Renal pelvis (tissue), 4 donors: ENCODE measurements around the gene C19orf85. TPM values are rescaled to one million over a fixed set of nuclear protein-coding genes. Genes with fewer than 3 reads are reported as not detected.

Experiments used
- DNase-seq: peaks from one replicate; pipeline ENCODE4 v3.0.0-alpha.2; 2013
- polyA plus RNA-seq, 3 donors: library from polyadenylated mRNA; unstranded; fragments of 120-200 nt; gene quantifications; one replicate each; pipeline ENCODE4 v1.2.1, GENCODE V29; 2013; ENCODE audit not compliant: insufficient read length in 3 of 3

C19orf85 gene
- polyA plus RNA-seq, 3 donors = not detected

- no peak for DNase-seq
These were observed 13.4 kb upstream of the C19orf85 start for GRCh38 chr19:55477905-55478304.

DNA sequence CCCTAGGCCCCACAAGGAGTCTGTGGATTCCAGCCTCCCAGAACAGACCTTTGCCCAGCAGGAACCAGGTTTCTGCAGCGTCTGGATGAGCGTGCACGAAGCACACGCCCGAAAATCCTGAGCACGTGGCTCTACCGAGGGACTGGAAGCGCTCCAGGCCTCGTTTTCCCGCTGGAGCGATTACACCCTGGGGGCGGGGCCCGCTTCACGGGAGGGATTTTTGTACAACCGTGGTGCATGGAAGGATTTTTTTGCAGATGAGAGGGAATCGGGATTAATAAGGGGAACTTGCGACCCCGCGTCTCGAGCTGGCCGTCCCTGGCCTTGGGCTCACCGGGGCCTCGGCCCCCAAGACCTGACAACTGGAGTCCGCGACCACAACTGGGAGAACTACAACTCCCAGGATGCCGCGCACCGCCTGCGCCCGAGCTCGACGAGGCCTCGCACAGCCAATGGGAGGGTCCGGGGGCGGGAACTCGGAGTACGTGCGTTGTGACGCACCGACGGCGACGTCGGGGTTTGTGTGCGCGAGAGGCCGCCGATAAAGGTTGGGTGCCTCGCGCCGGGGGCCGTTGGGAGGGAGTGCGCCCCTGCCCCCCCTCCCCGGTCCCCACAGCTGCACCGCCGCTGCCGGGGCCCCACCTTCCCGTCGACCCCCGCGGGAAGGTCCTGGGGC, 11.7 kb upstream of the C19orf85 start, which contains the start of gene ZNF628:
Gene ZNF628 (plus strand): TSS at position 518 of the 676 bp plus-strand sequence. CDS start 3,294 bp downstream, outside the sequence.
- peak; percentile 99 for DNase-seq

DNA sequence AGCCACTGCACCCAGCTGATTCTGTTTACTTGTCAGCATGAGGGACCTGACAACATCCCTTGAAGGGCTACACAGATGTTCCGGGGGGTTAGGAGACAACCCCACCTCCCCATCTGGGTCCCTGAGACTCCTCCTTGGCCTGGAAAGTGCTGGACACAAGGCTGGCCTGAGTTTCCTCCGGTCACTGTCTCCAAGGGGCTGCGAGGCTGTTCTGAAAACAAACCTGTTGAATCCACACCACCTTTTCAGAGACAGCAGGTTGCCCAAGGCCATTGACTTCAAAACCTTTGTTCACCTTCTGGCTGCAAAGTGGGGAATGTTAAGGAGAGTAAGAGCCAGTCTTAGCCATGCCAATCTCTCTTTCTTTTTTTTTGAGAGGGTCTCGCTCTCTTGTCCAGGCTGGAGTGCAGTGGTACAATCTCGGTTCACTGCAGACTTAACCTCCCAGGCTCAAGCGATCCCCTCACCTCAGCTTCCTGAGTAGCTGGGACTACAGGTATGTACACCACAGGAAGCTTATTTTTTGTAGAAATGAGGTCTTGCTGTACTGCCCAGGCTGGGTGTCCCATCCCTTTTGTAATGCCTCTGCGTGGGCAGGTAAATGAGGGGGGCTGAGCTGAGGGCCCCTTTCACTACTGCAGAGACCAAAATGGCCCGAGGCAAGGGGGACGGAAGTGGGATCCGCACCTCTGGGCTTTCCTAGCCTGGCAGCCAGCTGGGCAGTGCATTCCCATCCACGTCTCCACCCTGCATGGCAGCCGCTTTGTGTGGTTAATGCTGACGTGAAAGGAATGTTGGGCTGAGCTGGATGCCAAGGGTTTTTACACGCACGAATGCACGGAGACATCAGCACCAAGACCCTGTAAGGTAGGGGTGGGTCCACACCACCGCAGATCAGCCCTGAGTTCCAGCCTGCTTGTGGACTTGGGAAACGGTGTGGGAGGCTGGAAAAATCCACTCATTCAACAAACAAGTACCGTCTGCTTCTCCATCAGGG, 10.0 kb upstream of the C19orf85 start:
- DNase-seq = peak; percentile 69

DNA sequence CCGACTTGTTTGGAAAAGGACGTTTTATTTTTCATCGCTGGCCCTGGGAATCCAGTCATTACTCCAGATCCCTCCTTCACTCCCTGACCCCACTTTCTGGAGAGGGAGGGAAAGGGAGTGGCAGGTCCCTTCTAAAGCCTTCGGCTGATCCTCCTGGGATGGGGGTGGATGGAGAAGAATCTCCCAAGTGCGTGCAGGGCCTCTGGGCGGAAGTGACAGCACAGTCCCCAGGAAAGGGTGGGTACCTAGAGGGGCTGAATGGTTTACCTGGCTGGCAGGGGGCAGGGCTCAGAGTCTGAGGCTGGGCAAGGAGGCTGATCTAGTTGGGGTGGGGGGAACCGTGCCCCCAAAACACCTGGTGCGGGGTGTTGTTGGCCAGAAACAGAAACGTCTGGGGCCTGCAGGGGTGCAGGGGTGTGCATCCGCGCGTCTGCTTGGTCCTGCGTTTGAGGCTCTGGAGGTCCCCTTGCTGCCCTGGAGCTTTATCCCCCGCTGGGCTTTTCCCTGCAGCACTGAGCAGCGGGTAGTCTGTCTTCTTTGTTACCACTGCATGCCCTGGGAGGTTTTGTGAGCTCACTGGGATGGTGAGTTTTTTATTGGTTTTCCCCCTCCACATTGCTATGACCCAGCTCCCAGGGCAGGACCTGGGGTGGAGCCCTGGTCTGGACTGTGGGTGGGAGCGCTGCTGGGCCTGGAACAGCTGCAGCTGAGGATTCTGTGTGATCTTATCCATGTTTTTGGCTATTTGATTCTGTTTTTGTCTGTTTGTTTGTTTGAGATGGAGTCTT, 8.9 kb upstream of the C19orf85 start:
- DNase-seq = no peak

DNA sequence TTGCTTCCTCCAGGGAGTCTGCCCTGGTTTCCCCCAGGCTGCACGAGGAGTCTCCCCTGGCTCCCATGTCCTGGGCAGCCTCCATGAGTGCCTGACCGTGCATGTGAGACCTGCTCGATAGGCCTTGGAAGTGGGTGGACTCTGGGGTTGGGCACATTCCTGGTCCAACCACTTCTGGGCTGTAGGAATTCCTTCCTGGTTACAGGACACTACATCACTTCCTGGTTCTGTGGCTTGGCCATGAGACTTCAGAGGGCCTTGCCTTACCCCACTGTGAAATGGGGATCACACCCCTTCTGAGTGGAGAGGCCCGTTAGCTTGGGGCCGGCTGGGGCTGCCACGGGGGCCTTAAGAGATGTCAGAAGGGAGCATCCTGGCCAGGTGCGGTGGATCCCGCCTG, 7.9 kb upstream of the C19orf85 start:
- DNase-seq = no peak

DNA sequence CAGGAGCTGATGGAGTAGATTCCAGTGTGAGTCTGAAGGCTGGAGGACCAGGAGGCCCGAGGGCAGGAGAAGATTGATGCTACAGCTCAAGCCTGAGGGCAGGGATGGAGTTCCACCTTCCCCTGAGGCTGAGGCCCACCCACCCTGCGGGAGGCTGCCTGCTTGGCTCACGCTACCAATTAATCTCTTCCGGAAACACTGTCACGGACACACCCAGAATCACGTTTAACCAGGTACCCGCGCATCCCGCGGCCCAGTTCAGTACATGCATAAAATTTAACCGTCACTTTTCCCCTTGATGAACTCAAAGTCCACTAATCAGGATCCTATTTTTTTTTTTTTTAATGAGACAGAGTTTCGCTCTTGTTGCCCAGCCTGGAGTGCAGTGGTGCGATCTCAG, 6.7 kb upstream of the C19orf85 start:
- DNase-seq = no peak

DNA sequence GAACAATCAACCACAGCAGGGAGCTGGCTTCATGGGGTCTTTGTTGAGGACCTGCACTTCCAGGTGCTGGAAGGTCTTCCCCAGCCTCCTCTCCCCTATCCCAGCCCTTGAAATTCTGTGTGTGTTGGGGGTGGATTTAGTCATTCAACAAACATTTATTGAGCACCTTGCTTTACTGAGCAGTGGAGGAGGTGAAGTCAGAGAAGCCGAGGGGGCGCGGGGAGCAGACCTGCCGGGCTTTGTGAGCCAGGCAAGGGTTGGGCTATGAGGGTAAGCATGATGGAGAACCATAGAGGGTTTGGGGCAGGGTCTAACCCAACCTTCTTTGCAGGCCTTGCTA, 3.5 kb upstream of the C19orf85 start:
- DNase-seq = no peak

DNA sequence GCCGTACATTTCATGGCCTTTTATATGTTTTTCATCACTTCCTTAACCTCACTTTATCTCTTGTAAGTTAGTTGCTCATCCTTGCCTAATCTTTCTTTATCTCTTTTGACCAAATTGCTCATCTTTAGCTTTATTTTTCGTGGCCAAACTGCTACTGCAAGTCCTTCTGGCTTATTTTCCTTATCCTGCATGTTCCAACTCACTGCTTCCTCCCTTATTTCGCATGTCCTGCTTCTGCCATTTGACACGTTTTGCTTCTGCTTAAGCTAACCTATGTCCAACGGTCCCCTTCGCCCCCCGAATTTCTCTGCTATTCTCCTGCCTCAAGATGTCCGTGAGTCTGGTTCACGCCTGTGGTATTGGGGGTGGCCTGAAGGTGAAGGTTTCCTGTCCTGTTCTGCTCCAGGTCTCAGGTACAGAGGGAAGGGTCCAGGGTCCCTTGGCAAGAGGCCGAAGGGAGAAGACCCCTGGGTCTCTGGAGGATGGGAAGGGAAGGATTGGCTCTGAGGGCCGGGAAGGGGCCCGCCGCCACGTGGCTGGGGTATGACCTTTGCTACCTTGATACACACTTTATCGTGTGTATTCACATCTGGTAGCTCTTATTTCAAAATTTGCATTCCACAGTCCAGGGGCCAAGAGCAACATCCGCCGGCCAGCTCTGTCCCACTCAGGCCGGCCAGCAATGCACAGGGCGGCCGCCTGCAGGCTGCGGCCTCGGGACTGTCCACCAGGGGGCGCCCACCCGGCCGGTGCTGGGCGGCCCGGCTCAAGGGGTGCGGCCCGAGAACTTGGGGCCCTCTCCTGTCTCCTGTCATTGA, 2.9 kb upstream of the C19orf85 start:
- DNase-seq = no peak

DNA sequence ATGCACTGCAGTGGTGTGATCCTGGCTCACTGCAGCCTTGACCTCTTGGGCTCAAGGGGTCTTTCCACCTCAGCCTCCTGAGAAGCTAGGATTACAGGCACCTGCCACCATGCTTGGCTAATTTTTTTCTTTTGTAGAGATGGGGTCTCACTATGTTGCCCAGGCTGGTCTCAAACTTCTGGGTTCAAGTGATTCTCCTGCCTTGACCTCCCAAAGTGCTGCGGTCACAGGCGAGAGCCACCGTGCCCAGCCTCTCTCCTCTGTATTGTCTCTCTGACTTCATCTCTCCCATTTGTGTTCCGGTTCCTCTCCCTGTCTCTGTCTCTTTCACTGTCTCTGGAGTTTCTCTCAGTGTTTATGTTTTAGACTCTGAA, 1.7 kb upstream of the C19orf85 start:
- no peak for DNase-seq

DNA sequence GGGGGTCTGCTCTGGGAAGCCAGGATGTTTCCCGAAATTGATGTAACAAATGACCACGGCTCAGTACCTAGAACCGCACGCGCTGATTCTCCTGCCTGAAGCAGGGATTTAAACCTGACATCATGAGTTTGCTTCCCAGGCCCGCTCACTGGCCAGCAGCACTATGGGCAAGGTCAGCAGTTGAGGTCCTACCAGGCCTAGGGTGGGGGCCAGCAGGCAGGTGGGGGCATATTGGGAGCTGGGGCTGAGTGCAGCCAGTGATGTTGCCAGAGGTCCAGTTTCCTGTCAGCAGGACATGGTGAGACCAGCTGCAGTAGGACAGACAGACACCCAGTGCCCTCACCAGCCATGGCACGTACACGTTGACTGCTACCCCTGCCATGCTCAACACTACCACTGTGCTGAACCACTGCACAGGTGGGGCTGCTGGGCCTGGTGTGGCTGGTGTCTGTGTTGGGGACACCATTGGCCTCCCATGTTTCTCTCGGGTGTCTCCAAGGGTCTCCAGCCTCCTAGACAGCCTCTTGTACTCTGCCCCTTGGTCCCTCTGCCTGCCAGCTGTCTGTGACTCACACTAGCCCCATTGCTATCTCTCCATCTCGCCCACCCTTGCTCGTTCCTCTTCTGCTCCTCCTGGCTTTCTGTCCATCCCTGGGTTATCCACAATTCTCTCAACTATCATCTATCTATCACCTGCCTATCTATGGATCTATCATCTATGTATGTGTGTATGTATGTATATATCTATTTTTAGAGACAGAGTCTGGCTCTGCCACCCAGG, 1.1 kb upstream of the C19orf85 start:
- DNase-seq = no peak

GRCh38 chr19:55464039-55464661, 401 bp downstream of the C19orf85 start:
- DNase-seq = no peak

GRCh38 chr19:55463583-55464031, 944 bp downstream of the C19orf85 start:
- DNase-seq = no peak

- no peak for DNase-seq
These were observed 1.8 kb downstream of the C19orf85 start for GRCh38 chr19:55462722-55463121.

DNA sequence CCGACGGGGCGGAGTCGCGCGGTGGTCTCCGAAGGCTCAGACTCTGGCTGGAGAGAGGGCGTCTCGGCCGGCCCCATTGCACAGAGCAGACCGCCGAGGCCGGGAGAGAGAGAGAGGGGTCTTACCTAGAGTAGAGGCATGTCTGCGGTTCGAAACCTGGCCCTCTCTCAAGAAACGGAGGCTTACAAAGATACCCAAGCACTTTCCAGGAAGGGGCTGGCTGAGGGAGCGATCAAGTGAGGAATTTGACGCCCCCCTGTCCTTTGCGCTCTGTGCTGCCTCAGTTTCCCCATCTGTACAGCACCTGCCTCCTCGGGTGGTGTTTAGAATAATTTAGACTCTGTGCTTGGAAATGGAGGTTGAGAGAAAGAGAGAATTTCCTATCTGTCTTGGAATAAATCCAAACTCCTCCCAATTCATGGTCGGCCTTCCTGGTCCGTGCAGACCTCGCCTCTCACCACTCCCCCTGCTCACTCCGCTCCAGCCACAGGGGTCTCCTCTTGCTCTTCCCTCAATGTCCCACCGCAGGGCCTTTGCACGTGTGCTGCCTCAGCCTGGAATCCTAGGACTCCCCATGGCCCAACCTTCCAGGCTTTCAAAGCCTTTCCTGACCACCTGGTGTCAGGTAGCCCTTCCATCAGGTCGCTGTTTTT, 2.5 kb downstream of the C19orf85 start:
- DNase-seq = no peak

- DNase-seq = peak; percentile 100
These were observed 3.1 kb downstream of the C19orf85 start, which contains the start of gene ISOC2 for GRCh38 chr19:55461259-55461973. Gene ISOC2 (minus strand): TSS chr19:55461642. CDS start chr19:55456486, 5,156 bp downstream.

DNA sequence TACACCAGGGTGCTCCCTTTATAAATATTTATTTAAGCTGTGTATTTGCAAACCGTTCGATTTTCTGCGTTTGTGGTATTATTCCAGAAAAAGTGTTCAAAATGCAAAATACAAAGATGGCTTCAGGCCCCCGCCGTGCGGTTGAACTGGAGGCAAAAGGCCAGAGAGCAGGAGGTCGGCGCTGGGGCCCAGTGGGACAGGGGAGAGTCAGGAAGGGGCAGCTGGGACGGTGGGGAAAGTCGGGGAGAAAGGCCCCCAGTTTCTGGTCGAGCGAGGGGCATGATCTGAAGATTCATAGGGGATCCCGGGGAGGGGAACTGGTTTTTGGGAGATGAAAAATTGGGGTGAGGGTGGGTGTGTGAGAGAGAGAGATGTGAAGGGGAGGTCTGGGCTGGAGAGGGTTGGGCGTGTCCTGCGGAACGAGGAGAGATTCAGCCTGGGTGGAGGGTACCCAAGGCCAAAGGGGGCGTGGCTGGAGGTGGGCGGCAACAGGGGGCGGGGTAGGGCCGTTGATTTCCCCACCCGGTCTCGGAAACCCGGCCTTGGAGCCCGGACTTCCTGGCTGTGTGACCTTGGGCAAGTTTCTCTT, 3.8 kb downstream of the C19orf85 start:
- DNase-seq = no peak

- DNase-seq = no peak
These were observed 4.4 kb downstream of the C19orf85 start for GRCh38 chr19:55459950-55460657.

DNA sequence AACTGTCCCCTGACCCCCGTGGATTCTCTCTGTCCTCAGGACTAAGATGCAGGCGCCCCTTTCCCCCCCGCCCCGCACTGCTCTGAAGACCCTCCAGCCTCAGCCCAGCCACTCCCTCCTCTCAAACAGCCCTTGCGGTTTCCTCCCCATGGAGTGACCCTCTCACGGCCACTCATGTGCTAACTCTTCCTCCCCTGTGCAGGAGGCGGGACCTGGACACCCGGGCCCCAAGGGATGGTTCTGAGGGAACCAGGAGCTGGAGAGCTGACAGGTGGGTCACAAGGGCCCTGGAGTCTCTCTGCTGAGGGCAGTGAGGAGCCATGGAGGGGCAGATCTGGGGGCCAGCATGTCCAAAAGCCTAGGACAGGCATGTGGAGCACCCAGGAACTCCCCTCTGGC, 5.0 kb downstream of the C19orf85 start:
- DNase-seq = no peak
